K562 (cell line): ENCODE measurements around the gene SCYGR3. TPM values are rescaled to one million over a fixed set of nuclear protein-coding genes. Genes with fewer than 3 reads are reported as not detected.
A peak's percentile ranks its signal among the peaks of the same experiment; 100 is the strongest.

Experiments used
- ATAC-seq: fragments of 200-7000 bp; cut with Tn5 transposase; 3 replicates; pipeline ENCODE4 v1.9.1; 2020; ENCODE audit warnings: moderate library complexity
- BruUV-seq: library from RNA; stranded (reverse); fragments of 400-500 nt; replicated peaks from 2 replicates; lab custom pipeline; 2021; lab: Mats Ljungman, UMichigan
- CTCF ChIA-PET: fragments of 300-600 bp; formaldehyde crosslinking; extraction: SDS; loops from one replicate; lab custom pipeline; 2021; ENCODE audit warnings: low intra/inter-chr PET ratio; lab: Yijun Ruan, JAX
- POLR2A ChIA-PET: fragments of 300-600, 350-650 bp; sonication (Branson Sonifier 250); formaldehyde crosslinking; extraction: SDS; loops from one replicate; lab custom pipeline; 2021; ENCODE audit warnings: antibody characterized with exemption, inconsistent platforms; lab: Yijun Ruan, JAX
- DNase-seq, 4 experiments: peaks; one replicate each; pipeline versions ENCODE4 v3.0.0 to v3.0.0-alpha.2; 2011 to 2018; ENCODE audit warnings: low spot score in 3 of 4, mixed read lengths in 3 of 4; ENCODE audit errors: extremely low read depth in 1 of 4
- FAIRE-seq: peaks from 2 replicates; lab custom pipeline; 2011; peaks lifted over from hg19 to GRCh38; lab: Jason Lieb, UNC
- H2AFZ ChIP-seq: 2 replicates; pipeline ENCODE4 v1.6.0; 2011; ENCODE audit warnings: low read depth, low read length, control low read depth, inconsistent platforms
- H3K27ac ChIP-seq: fragments of 200-600 bp; 3 replicates; pipeline ENCODE4 v1.8.0; 2011; ENCODE audit warnings: low read depth, mild to moderate bottlenecking, control low read depth, inconsistent platforms, low read length, moderate library complexity, mixed read lengths; ENCODE audit errors: extremely low read depth
- H3K27me3 ChIP-seq, 2 experiments: fragments of 300-600 bp in 1 of 2; 2 replicates in 1 of 2; 3 replicates in 1 of 2; pipeline versions ENCODE4 v1.6.0 to v1.8.0; 2011; ENCODE audit warnings: inconsistent platforms in 2 of 2, low read length in 2 of 2, mild to moderate bottlenecking in 1 of 2, mixed read lengths in 1 of 2, moderate library complexity in 1 of 2; ENCODE audit not compliant: control insufficient read depth in 2 of 2, insufficient read depth in 2 of 2
- H3K36me3 ChIP-seq: fragments of 300-600 bp; 3 replicates; pipeline ENCODE4 v1.8.0; 2011; ENCODE audit warnings: mild to moderate bottlenecking, low read length, inconsistent platforms; ENCODE audit not compliant: control insufficient read depth, insufficient read depth
- H3K4me1 ChIP-seq, 2 experiments: fragments of 200-600 bp in 1 of 2; replicated peaks in 1 of 2; 2 replicates in 1 of 2; 3 replicates in 1 of 2; pipeline versions ENCODE4 v1.5.1 to v1.8.0; 2011; ENCODE audit warnings: inconsistent platforms in 2 of 2, low read length in 2 of 2, mild to moderate bottlenecking in 1 of 2, mixed read lengths in 1 of 2, moderate library complexity in 1 of 2; ENCODE audit not compliant: control insufficient read depth in 2 of 2, insufficient read depth in 2 of 2
- H3K4me2 ChIP-seq: 2 replicates; pipeline ENCODE4 v1.6.1; 2011; ENCODE audit warnings: low read length, control low read depth, inconsistent platforms, mixed read lengths; ENCODE audit not compliant: insufficient read depth
- H3K4me3 ChIP-seq: fragments of 200-600 bp; sonication (generic), shearing (Covaris generic); 2 replicates; pipeline ENCODE4 v1.5.1; 2016; ENCODE audit warnings: control low read depth, inconsistent platforms
- H3K79me2 ChIP-seq: fragments of 200-600 bp; 3 replicates; pipeline ENCODE4 v1.8.0; 2011; ENCODE audit warnings: low read length, inconsistent platforms; ENCODE audit not compliant: control insufficient read depth, insufficient read depth
- H3K9ac ChIP-seq, 2 experiments: 2 replicates each; pipeline versions ENCODE4 v1.6.0 to v1.6.1; 2011; ENCODE audit warnings: low read depth in 2 of 2, low read length in 2 of 2, control low read depth in 1 of 2, inconsistent platforms in 1 of 2, mild to moderate bottlenecking in 1 of 2, mixed read lengths in 1 of 2; ENCODE audit not compliant: insufficient read depth in 1 of 2
- H3K9me1 ChIP-seq: one replicate; pipeline ENCODE4 v1.6.0; 2011; ENCODE audit warnings: inconsistent platforms, mild to moderate bottlenecking, low read length, moderate library complexity; ENCODE audit not compliant: control insufficient read depth, insufficient read depth
- H3K9me3 ChIP-seq: replicated peaks from 2 replicates; pipeline ENCODE4 v1.5.1; 2011; ENCODE audit warnings: low read depth, low read length, inconsistent platforms; ENCODE audit not compliant: control insufficient read depth, insufficient read depth
- H4K20me1 ChIP-seq: replicated peaks from 2 replicates; pipeline ENCODE4 v1.6.1; 2011; ENCODE audit warnings: low read length, inconsistent platforms, mixed read lengths; ENCODE audit not compliant: control insufficient read depth, insufficient read depth
- IFI16 ChIP-seq: fragments of 250-450 bp; sonication (Bioruptor Pico); IDR thresholded peaks from 2 replicates; pipeline ENCODE4 v2.1.2; 2022; ENCODE audit warnings: mild to moderate bottlenecking, inconsistent platforms
- JUN ChIP-seq, 2 experiments: sonication (generic) in 1 of 2; formaldehyde crosslinking in 1 of 2; IDR thresholded peaks; 2 replicates each; pipeline versions ENCODE4 v1.6.1 to v1.8.0; 2012 to 2022; ENCODE audit warnings: borderline replicate concordance in 2 of 2, mild to moderate bottlenecking in 2 of 2, improper control_type of control experiment in 1 of 2, low read depth in 1 of 2, low read length in 1 of 2, missing genetic modification reagents in 1 of 2
- KDM4B ChIP-seq, 2 experiments: fragments of 450-650 bp in 1 of 2; sonication (generic) in 1 of 2; IDR thresholded peaks; 2 replicates each; pipeline ENCODE4 v1.6.1; 2016 to 2017; ENCODE audit warnings: borderline replicate concordance in 2 of 2, antibody characterized with exemption in 1 of 2, low read depth in 1 of 2, mild to moderate bottlenecking in 1 of 2
- NBN ChIP-seq: fragments of 450-650 bp; IDR thresholded peaks from 2 replicates; pipeline ENCODE4 v1.6.1; 2016; ENCODE audit warnings: low read depth, mild to moderate bottlenecking
- NCOA4 ChIP-seq: fragments of 450-650 bp; IDR thresholded peaks from 2 replicates; pipeline ENCODE4 v1.6.1; 2018; ENCODE audit warnings: mild to moderate bottlenecking; ENCODE audit not compliant: partially characterized antibody
- NFIC ChIP-seq: fragments of 450-650 bp; IDR thresholded peaks from 2 replicates; pipeline ENCODE4 v1.6.1; 2017; ENCODE audit warnings: mild to moderate bottlenecking, inconsistent platforms
- PHF8 ChIP-seq: fragments of 200-600 bp; sonication (generic); IDR thresholded peaks from 2 replicates; pipeline ENCODE4 v1.6.1; 2012; ENCODE audit warnings: mixed run types, mild to moderate bottlenecking, inconsistent platforms, low read length, moderate library complexity, borderline replicate concordance
- RBM39 ChIP-seq: fragments of 200-400 bp; formaldehyde crosslinking; optimal IDR thresholded peaks from 2 replicates; pipeline ENCODE3; 2018; ENCODE audit warnings: low read depth, low read length
- SP1 ChIP-seq: sonication (generic); formaldehyde crosslinking; IDR thresholded peaks from 2 replicates; pipeline ENCODE4 v1.8.1; 2022; ENCODE audit warnings: mild to moderate bottlenecking, missing genetic modification reagents
- ZNF133 ChIP-seq: fragments of 250-450 bp; sonication (Bioruptor Pico); IDR thresholded peaks from 2 replicates; pipeline ENCODE4 v1.4.0; 2020; ENCODE audit warnings: mild to moderate bottlenecking
- ZNF507 ChIP-seq: conservative IDR thresholded peaks from 2 replicates; pipeline ENCODE4 v1.6.1; 2017; ENCODE audit warnings: missing genetic modification characterization, missing compliant biosample characterization
- WGBS: fragments of 100-300 bp; shearing (Covaris generic); methylation state at CpG from one replicate; pipeline ENCODE4 v1.1.6; 2016; ENCODE audit warnings: low coverage, mixed read lengths; ENCODE audit not compliant: insufficient coverage; ENCODE audit errors: missing lambda C conversion rate; 5-methylcytosine and 5-hydroxymethylcytosine counted together
- in situ Hi-C: fragments of 300-500 bp; cut with MboI; formaldehyde crosslinking; loops from 4 replicates; pipeline ENCODE4 v1.15.0; 2018; ENCODE audit warnings: inconsistent platforms, mixed read lengths
- intact Hi-C: fragments of 100-400 bp; cut with micrococcal nuclease; formaldehyde crosslinking; loops from 2 replicates; pipeline ENCODE4 v1.14.2; 2022
- polyA plus RNA-seq, 8 experiments: library from polyadenylated mRNA; depleted of rRNA in 4 of 8; stranded (reverse) in 5 of 8; unstranded in 3 of 8; fragments of >200 nt; fragmentation: Nextera tagmentation in 2 of 8; fragmentation: Illumina TruSeq in 1 of 8; extraction: Ambion mirVana in 2 of 8; extraction: Trizol in 1 of 8; gene quantifications; 2 replicates each; pipeline versions ENCODE4 v1.2.1 to v1.2.3, GENCODE V29; 2011 to 2014; ENCODE audit warnings: inconsistent platforms in 1 of 8, missing spikeins in 1 of 8
- total RNA-seq, 7 experiments: library from RNA; depleted of rRNA in 6 of 7; stranded (reverse); fragments of >200 nt in 6 of 7; fragmentation: Illumina TruSeq in 2 of 7; extraction: Trizol in 2 of 7; gene quantifications; 2 replicates each; pipeline versions ENCODE4 v1.2.1 to v1.2.3, GENCODE V29; 2011 to 2021; ENCODE audit warnings: low replicate concordance in 1 of 7
- TF ChIP-seq, protein P1 (sequence below): fragments of 450-650 bp; IDR thresholded peaks from one replicate; pipeline ENCODE4 v1.6.1; 2018; ENCODE audit warnings: mild to moderate bottlenecking, moderate library complexity; ENCODE audit not compliant: partially characterized antibody
- TF ChIP-seq, protein P2 (sequence below): fragments of 200-400 bp; formaldehyde crosslinking; IDR thresholded peaks from 2 replicates; pipeline ENCODE4 v1.6.1; 2017; ENCODE audit warnings: mild to moderate bottlenecking, low read depth, low read length, moderate library complexity
- TF ChIP-seq, protein P3 (sequence below): fragments of 250-450 bp; sonication (Bioruptor Pico); IDR thresholded peaks from 2 replicates; pipeline ENCODE4 v1.6.1; 2021; ENCODE audit warnings: mild to moderate bottlenecking
- TF ChIP-seq, protein P4 (sequence below): sonication (generic); formaldehyde crosslinking; IDR thresholded peaks from 2 replicates; pipeline ENCODE4 v1.9.0; 2022; ENCODE audit warnings: mild to moderate bottlenecking, missing genetic modification reagents
- TF ChIP-seq, protein P5 (sequence below): sonication (generic); formaldehyde crosslinking; IDR thresholded peaks from 2 replicates; pipeline ENCODE4 v1.8.0; 2022; ENCODE audit warnings: mild to moderate bottlenecking, missing genetic modification reagents, borderline replicate concordance

SCYGR3 gene
- total and polyA plus RNA-seq, 9 of the 15 experiments (the other 6 are each of a cell fraction or from before 2014, with no cell fraction given), result not detected

DNA sequence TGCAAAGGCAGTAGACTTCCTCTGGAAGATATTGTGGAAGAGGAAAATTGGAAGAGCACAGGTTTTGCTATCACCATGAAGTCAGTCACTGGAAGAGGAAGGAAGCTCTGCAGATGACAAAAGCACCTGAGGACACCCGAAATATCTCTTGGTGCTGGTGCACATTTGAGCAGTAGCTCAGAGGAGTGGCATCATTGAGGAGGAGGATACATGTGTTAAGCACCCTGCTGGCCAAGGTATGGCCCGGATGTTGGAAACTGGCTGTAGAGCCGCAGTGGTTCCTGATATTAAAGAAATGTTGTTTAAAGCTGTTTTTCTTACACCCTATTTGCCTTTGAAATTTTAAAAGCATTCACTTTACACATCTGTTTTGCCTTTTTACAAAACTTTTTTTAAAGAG is 48.6 kb downstream of the SCYGR3 start:
- in situ Hi-C loops, result no loop called here
- Histone ChIP-seq H3K4me3 (no peak overlapping the region), H3K27me3 (no peaks in the 10 kb centered on the region), H3K36me3 (no peaks in the 10 kb centered on the region)
- DNase-seq, result no peak
- TF ChIP-seq NFIC, result no peak
- no peak for TF ChIP-seq ZNF507 (tag)
- no peak for TF ChIP-seq NBN
- TF ChIP-seq RBM39, result no peak
- TF ChIP-seq, protein P1, sequence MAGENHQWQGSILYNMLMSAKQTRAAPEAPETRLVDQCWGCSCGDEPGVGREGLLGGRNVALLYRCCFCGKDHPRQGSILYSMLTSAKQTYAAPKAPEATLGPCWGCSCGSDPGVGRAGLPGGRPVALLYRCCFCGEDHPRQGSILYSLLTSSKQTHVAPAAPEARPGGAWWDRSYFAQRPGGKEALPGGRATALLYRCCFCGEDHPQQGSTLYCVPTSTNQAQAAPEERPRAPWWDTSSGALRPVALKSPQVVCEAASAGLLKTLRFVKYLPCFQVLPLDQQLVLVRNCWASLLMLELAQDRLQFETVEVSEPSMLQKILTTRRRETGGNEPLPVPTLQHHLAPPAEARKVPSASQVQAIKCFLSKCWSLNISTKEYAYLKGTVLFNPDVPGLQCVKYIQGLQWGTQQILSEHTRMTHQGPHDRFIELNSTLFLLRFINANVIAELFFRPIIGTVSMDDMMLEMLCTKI, result no peak
- TF ChIP-seq NCOA4, result no peak
- no peak for TF ChIP-seq PHF8
- TF ChIP-seq, protein P2, sequence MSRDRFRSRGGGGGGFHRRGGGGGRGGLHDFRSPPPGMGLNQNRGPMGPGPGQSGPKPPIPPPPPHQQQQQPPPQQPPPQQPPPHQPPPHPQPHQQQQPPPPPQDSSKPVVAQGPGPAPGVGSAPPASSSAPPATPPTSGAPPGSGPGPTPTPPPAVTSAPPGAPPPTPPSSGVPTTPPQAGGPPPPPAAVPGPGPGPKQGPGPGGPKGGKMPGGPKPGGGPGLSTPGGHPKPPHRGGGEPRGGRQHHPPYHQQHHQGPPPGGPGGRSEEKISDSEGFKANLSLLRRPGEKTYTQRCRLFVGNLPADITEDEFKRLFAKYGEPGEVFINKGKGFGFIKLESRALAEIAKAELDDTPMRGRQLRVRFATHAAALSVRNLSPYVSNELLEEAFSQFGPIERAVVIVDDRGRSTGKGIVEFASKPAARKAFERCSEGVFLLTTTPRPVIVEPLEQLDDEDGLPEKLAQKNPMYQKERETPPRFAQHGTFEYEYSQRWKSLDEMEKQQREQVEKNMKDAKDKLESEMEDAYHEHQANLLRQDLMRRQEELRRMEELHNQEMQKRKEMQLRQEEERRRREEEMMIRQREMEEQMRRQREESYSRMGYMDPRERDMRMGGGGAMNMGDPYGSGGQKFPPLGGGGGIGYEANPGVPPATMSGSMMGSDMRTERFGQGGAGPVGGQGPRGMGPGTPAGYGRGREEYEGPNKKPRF, result no peak
- TF ChIP-seq, protein P3, sequence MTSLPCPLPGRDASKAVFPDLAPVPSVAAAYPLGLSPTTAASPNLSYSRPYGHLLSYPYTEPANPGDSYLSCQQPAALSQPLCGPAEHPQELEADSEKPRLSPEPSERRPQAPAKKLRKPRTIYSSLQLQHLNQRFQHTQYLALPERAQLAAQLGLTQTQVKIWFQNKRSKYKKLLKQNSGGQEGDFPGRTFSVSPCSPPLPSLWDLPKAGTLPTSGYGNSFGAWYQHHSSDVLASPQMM, result no peak
- TF ChIP-seq, protein P4, sequence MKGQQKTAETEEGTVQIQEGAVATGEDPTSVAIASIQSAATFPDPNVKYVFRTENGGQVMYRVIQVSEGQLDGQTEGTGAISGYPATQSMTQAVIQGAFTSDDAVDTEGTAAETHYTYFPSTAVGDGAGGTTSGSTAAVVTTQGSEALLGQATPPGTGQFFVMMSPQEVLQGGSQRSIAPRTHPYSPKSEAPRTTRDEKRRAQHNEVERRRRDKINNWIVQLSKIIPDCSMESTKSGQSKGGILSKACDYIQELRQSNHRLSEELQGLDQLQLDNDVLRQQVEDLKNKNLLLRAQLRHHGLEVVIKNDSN (CRISPR knock-in tag), result no peak
- TF ChIP-seq SP1 (CRISPR knock-in tag), result no peak
- no peak for TF ChIP-seq KDM4B (IDR thresholded peaks at IDR 0.05; ENCODE audit: borderline replicate concordance in 2 of 2, low read depth in 1 of 2)
- no peak for TF ChIP-seq ZNF133
- no peak for TF ChIP-seq JUN (IDR thresholded peaks at IDR 0.05; ENCODE audit: borderline replicate concordance, low read depth, low read length)
- no peak for TF ChIP-seq JUN (CRISPR knock-in tag; IDR thresholded peaks at IDR 0.05; ENCODE audit: borderline replicate concordance)
- TF ChIP-seq, protein P5, sequence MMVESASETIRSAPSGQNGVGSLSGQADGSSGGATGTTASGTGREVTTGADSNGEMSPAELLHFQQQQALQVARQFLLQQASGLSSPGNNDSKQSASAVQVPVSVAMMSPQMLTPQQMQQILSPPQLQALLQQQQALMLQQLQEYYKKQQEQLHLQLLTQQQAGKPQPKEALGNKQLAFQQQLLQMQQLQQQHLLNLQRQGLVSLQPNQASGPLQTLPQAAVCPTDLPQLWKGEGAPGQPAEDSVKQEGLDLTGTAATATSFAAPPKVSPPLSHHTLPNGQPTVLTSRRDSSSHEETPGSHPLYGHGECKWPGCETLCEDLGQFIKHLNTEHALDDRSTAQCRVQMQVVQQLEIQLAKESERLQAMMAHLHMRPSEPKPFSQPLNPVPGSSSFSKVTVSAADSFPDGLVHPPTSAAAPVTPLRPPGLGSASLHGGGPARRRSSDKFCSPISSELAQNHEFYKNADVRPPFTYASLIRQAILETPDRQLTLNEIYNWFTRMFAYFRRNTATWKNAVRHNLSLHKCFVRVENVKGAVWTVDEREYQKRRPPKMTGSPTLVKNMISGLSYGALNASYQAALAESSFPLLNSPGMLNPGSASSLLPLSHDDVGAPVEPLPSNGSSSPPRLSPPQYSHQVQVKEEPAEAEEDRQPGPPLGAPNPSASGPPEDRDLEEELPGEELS (CRISPR knock-in tag), result no peak
- TF ChIP-seq IFI16, result no peak
- TF ChIP-seq, all 486 proteins: peak for 0
- no peak overlapping the region for H3K4me2 ChIP-seq
- no peak overlapping the region for H3K9ac ChIP-seq
- no peaks in the 10 kb centered on the region for H3K9me1 ChIP-seq
- no peak overlapping the region for H3K27ac ChIP-seq
- BruUV-seq, result no TSS peak
- H3K9me3 ChIP-seq, result no peaks in the 10 kb centered on the region
- H4K20me1 ChIP-seq, result no peaks in the 10 kb centered on the region
- CTCF ChIA-PET, result no interaction called here
- no peak overlapping the region for H2AFZ ChIP-seq
- peak; percentile 53; the same call in 2 of the 3 replicates for ATAC-seq
- H3K79me2 ChIP-seq, result no peaks in the 10 kb centered on the region
- H3K4me1 ChIP-seq, result no peaks in the 10 kb centered on the region
- POLR2A ChIA-PET, result no interaction called here
- no peak for FAIRE-seq
- 55% methylated on average over 3 of the region's 3 CpGs for WGBS
- intact Hi-C loops, result no loop called here
